Activated CD8-positive, alpha-beta memory T cell treated with anti-CD3 and anti-CD28 coated beads, Interleukin-2, amount 50 U/mL, for 4 hours (primary cell): ENCODE results near the gene CFHR3.
"Not testable (repeated sequence)": the region's sequence is repeated elsewhere in the genome, so short reads cannot be mapped to it uniquely, and the experiment has no call there.

Experiments
- DNase-seq: peaks from one replicate; pipeline ENCODE4 v3.0.0-alpha.2; 2020

CFHR3 gene

DNA sequence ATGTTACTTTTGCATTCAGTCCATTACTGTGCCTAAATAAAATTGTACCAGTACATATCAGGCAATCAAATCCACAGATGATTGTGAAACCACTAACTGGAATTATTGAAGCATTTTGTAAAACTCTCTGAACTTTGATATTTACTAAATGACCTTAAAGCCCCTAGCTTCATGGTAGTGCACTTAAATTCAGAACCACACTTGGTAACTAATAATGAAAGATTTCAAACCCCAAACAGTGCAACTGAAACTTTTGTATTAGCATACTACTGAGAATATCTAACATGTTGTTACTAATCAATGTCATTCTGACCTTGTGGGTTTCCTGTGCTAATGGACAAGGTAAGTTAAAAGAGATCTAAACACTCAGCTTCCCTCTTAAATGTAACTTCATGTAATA is at the start of gene CFHR3:
TSS of gene CFHR3 (plus strand) at position 238 of the 400 bp plus-strand sequence. CDS start at position 285, 47 bp downstream.
- no peak for DNase-seq

DNA sequence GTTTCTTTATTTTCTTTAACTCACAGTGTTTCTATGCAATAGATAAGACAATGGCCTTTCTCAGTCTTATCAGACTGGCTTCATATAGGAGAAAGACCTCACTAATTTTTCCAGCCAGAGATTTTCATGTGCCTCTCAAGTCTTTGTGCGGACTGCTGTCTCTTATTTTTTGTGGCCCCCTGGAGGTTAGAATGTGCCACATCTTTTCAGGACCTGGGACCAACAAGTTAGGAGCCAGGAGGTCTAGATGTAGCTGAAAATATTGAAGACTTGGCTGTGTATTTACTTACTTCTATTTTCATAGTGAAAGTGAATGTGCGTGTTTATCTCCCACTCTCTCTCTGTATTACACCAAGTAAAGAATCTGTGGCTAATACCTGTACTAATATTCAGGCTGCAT is 42.1 kb upstream of the CFHR3 start:
- no peak for DNase-seq

DNA sequence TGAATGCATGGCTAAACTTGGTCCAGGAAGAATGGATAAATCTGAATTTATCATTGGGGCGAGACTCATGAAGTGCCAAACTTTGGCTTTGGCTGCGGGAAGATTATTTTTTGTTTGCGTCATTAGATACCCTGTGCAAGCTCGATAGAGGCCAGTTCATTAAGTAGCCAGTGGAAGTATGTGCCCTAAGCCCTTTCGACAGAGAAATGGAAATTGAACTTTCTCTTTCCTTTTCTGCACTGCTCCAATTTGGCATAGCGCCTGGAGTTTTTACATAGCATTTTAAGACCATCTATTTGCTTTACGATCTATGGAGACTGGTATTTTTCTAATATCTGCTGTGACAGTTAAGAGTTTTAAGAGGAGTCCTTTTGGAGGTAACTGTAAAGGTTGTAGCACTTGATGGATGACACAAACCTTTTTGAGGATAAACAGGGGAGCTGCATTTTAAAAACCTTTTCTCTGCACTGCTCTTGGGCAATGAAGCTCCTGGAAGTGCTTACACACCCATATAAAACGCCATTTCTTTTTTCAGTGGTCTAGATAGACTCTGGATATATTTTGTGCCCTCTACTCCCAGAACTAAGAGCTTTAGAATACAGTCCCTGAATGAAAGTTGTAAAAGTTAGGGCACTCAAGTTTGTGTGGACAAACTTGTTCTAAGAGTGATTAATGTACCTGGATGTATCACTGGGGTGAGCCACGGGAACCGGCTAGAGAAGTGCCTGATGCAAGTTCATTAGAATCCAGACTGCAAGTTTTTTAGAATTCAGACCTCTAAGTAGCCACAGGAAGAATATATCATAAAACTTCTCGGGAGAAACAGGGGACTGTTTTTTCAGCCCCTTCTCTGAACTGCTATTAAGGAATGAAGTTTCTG is 41.3 kb upstream of the CFHR3 start:
- no peak for DNase-seq

GRCh38 chr1:196734006-196734405 is 40.6 kb upstream of the CFHR3 start:
- DNase-seq, result no peak

DNA sequence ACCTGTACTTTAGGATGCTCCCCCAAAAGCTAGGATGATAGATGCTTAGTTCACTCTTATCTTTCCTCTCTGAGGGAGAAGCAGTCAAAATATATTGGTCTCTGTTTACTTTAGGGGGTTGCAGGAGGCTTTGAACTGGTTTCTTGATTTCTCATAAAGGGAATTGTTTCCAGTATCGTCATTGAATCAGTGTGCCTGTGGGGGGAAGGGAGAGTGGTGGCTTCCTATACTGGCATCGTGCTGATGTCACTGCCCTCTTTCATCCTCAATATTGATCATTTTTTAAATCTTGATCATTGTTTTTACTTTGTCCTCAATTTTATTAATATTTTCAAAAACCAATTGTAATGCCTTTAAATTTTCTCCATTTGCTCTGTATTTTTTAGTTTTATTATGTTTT is 40.2 kb upstream of the CFHR3 start:
- no peak for DNase-seq

GRCh38 chr1:196738730-196739129 is 35.9 kb upstream of the CFHR3 start:
- no peak for DNase-seq

DNA sequence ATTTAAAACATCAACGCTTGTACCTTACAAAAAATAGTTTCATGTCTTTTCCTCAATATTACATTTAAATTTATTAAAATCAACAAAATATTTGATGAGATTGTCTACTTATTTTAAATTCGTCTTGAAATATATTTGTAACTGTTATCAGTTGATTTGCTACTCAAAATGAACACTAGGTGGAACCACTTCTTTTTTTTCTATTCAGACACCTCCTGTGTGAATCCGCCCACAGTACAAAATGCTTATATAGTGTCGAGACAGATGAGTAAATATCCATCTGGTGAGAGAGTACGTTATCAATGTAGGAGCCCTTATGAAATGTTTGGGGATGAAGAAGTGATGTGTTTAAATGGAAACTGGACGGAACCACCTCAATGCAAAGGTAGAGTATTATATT is 31.4 kb upstream of the CFHR3 start:
- not testable (repeated sequence) for DNase-seq

GRCh38 chr1:196765019-196765740 is 9.5 kb upstream of the CFHR3 start:
- not testable (repeated sequence) for DNase-seq

DNA sequence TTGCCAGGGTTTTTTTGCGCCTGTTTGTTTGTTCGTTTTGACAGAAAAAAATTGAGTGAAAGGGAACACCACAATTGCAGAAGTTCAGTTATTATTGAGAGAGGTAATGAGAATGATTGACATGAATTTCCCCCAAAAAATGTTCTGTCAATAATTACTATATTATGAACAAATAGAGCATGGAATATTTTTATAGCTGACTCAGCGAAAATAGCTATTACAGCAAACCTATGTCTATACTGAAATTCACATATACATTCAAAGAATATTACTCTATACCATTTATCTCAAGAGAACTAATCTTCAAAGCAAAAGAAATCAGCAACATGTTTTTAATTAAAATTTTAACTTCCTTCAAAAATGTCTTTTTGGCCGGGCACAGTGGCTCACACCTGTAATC is 4.8 kb upstream of the CFHR3 start:
- not testable (repeated sequence) for DNase-seq

DNA sequence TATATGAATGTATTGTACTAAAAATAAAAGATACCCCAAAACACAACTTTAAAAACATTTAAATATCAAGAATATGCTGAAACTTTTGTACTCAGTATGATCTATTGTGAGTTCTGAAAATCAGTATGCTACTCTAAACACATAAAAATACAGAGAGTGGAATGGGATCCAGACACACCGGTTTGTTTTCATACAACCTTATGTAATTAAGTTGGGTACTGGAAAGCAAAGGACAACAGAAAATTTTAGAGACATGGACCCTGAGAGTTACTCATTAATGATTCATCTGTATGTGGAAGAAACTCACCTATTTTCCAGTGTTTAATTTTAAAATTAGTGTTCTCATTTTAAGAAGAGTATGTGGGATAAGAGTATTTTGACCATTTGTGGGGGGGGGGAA is 927 bp upstream of the CFHR3 start:
- DNase-seq, result no peak

DNA sequence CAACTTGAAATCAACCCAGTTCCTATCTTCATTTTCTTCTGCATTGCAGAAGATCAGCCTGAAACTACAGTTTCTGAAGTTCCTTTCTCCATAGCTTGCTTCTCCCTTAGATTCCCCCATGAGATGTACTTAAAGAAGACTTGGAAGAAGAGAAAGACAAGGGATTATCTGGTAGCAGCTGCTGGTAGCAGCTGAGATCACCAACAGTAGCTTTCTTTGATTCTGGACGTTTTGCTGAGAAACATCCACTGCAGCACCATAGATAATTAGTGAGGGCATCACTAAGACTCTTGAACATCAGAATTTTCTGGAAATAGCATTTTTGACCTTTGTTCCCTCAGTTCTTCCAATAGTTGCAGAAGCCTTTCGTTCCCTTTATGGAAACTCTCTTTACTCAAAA is 465 bp upstream of the CFHR3 start:
- DNase-seq, result no peak

DNA sequence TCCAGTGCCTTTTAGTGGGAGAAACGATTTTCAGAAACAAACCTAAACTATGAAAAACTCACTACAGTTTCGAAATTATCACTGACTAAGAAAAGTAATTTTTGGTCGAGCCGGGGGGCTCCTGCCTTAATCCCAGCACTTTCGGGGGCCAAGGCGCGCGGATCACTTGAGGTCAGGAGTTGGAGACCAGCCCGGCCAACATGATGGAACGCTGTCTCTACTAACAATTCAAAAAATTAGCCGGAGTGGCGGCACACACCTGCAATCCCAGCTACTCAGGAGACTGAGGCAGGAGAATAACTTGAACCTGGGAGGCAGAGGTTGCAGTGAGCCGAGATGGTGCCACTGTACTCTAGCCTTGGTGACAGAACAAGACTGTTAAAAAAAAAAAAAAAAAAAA is 3.0 kb downstream of the CFHR3 start:
- no peak for DNase-seq

- DNase-seq, result no peak
Observed at GRCh38 chr1:196779093-196779492, 4.5 kb downstream of the CFHR3 start.

GRCh38 chr1:196791252-196791651 is 16.6 kb downstream of the CFHR3 start:
- not testable (repeated sequence) for DNase-seq

GRCh38 chr1:196794103-196794502 is 19.5 kb downstream of the CFHR3 start:
- DNase-seq, result not testable (repeated sequence)

DNA sequence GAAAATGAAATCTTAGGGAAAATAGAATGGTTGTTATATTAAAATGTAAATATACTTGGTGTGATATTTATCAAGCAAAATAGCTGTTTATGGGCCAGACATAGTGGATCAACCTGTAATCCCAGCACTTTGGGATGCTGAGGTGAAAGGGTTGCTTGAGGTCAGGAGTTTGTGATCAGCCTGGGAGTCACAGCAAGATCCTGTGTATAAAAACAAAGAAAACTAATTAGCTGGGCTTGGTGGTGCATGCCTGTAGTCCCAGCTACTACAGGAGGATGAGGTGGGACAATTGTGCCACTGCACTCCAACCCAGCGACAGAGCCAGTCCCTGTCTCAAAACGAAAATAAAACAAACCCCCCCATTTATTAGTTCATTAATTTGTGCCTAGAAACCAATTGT is 23.3 kb downstream of the CFHR3 start:
- no peak for DNase-seq

- not testable (repeated sequence) for DNase-seq
Observed at GRCh38 chr1:196801920-196802319, 27.3 kb downstream of the CFHR3 start.

GRCh38 chr1:196808529-196809235 is 34.0 kb downstream of the CFHR3 start:
- DNase-seq, result no peak

DNA sequence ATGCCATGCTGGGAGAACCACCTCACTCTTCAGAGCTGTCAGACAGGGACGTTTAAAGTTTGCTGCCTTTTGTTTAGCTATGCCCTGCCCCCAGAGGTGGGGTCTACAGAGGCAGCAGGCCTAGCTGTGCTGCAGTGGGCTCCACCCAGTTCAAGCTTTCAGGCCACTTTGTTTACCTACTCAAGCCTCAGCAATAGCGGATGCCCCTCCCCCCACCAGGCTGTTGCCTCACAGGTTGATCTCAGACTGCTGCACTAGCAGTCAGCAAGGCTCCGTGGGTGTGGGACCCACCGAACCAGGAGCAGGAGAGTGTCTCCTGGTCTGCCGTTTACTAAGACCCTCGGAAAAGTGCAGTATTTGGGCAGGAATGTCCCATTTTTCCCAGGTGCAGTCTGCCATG is 42.8 kb downstream of the CFHR3 start:
- not testable (repeated sequence) for DNase-seq

- DNase-seq, result not testable (repeated sequence)
Observed at GRCh38 chr1:196819531-196819930, 44.9 kb downstream of the CFHR3 start, which contains the start of gene CFHR1. TSS of gene CFHR1 (plus strand) at chr1:196819731. CDS start at chr1:196819845, 114 bp downstream.

- not testable (repeated sequence) for DNase-seq
Observed at GRCh38 chr1:196827860-196828259, 53.2 kb downstream of the CFHR3 start.
